ENCODE measurements around the gene ISLR2.

Gene ISLR2

GRCh38 chr15:74127954-74128784 is 2.2 kb upstream of the ISLR2 start:
- no peak for FAIRE-seq
- no peak for DNase-seq (ENCODE audit: insufficient read length, low spot score)

GRCh38 chr15:74128785-74129585 is 1.4 kb upstream of the ISLR2 start:
- FAIRE-seq (no peak), DNase-seq (ENCODE audit: insufficient read length, low spot score) (no peak)

- DNase-seq (ENCODE audit: insufficient read length, low spot score), result no peak
- FAIRE-seq, result no peak
Observed at GRCh38 chr15:74129586-74130154, 716 bp upstream of the ISLR2 start.

GRCh38 chr15:74130849-74131627 is 652 bp downstream of the ISLR2 start:
- FAIRE-seq (no peak), DNase-seq (ENCODE audit: insufficient read length, low spot score) (no peak)

- FAIRE-seq, result no peak
- DNase-seq (ENCODE audit: insufficient read length, low spot score), result no peak
Observed at GRCh38 chr15:74131628-74132413, 1.4 kb downstream of the ISLR2 start.

GRCh38 chr15:74132681-74133651 is 2.6 kb downstream of the ISLR2 start:
- DNase-seq (ENCODE audit: insufficient read length, low spot score) (no peak), FAIRE-seq (no peak)

GRCh38 chr15:74133694-74134386 is 3.5 kb downstream of the ISLR2 start:
- DNase-seq (ENCODE audit: insufficient read length, low spot score), result no peak
- FAIRE-seq, result no peak

GRCh38 chr15:74134387-74135027 is 4.1 kb downstream of the ISLR2 start:
- DNase-seq (ENCODE audit: insufficient read length, low spot score), result no peak

GRCh38 chr15:74135041-74135565 is 4.7 kb downstream of the ISLR2 start:
- no peak for DNase-seq (ENCODE audit: insufficient read length, low spot score)
- FAIRE-seq, result no peak

More at GRCh38 chr15:74134387-74135027, 4.1 kb downstream of the ISLR2 start:
- FAIRE-seq, result no peak

- DNase-seq (ENCODE audit: insufficient read length, low spot score) (no peak), FAIRE-seq (no peak)
Observed at GRCh38 chr15:74136540-74136813, 6.1 kb downstream of the ISLR2 start.

GRCh38 chr15:74136814-74137536 is 6.6 kb downstream of the ISLR2 start:
- FAIRE-seq (no peak), DNase-seq (ENCODE audit: insufficient read length, low spot score) (no peak)

- no peak for DNase-seq (ENCODE audit: insufficient read length, low spot score)
- FAIRE-seq, result no peak
Observed at GRCh38 chr15:74137537-74137894, 7.1 kb downstream of the ISLR2 start.

GRCh38 chr15:74138642-74139041 is 8.3 kb downstream of the ISLR2 start:
- FAIRE-seq (no peak), DNase-seq (ENCODE audit: insufficient read length, low spot score) (no peak)

- DNase-seq (ENCODE audit: insufficient read length, low spot score), result no peak
- FAIRE-seq, result no peak
Observed at GRCh38 chr15:74141591-74141990, 11.2 kb downstream of the ISLR2 start.

- FAIRE-seq (no peak), DNase-seq (ENCODE audit: insufficient read length, low spot score) (no peak)
Observed at GRCh38 chr15:74144153-74144775, 13.9 kb downstream of the ISLR2 start.

- FAIRE-seq (no peak), DNase-seq (ENCODE audit: insufficient read length, low spot score) (no peak)
Observed at GRCh38 chr15:74146277-74146800, 16.0 kb downstream of the ISLR2 start.

GRCh38 chr15:74147051-74147450 is 16.7 kb downstream of the ISLR2 start:
- FAIRE-seq (no peak), DNase-seq (ENCODE audit: insufficient read length, low spot score) (no peak)

All from GM19239 (cell line).